HCT116 (cell line): ENCODE results near the gene CDH23. TPM values are rescaled to one million over a fixed set of nuclear protein-coding genes. Genes with fewer than 3 reads are reported as not detected.

Source experiments
- ATAC-seq: fragments of 200-7000 bp; cut with Tn5 transposase; 2 replicates; pipeline ENCODE4 v1.9.1; 2020; ENCODE audit warnings: mild to moderate bottlenecking, moderate library complexity
- BruUV-seq: library from RNA; stranded (reverse); fragments of 400-500 nt; replicated peaks from 2 replicates; lab custom pipeline; 2021; lab: Mats Ljungman, UMichigan
- CTCF ChIA-PET: fragments of 300-600 bp; sonication (Branson Sonifier 250); formaldehyde crosslinking; loops from one replicate; lab custom pipeline; 2021; ENCODE audit warnings: antibody characterized with exemption; lab: Charles Lee
- POLR2A ChIA-PET: fragments of 300-600, 350-600 bp; sonication (Branson Sonifier 250); formaldehyde crosslinking; loops from one replicate; lab custom pipeline; 2021; ENCODE audit warnings: antibody characterized with exemption; lab: Charles Lee
- RAD21 ChIA-PET, 2 experiments: fragments of 300-600 bp; sonication (Branson Sonifier 250); formaldehyde crosslinking; loops; one replicate each; lab custom pipeline; 2023; ENCODE audit warnings: low total read pairs in 2 of 2; ENCODE audit not compliant: uncharacterized antibody in 2 of 2, unreplicated experiment in 2 of 2, low non-redundant PET in 1 of 2; lab: Charles Lee
- DNase-seq: peaks from one replicate; pipeline ENCODE4 v3.0.0-alpha.2; 2010; ENCODE audit warnings: low read depth, low spot score
- H2AFZ ChIP-seq: fragments of 200-600 bp; shearing (Covaris generic), sonication (generic); 2 replicates; pipeline ENCODE4 v1.6.1; 2017; ENCODE audit warnings: low read depth, mixed run types, mixed read lengths, antibody characterized with exemption, low read length; ENCODE audit not compliant: poor library complexity, severe bottlenecking
- H3K27ac ChIP-seq: 2 replicates; pipeline ENCODE4 v1.5.1; 2012; ENCODE audit warnings: low read depth, low read length
- H3K27me3 ChIP-seq: fragments of 200-600 bp; sonication (generic); 2 replicates; pipeline ENCODE4 v1.6.1; 2016; ENCODE audit warnings: mixed run types, low read length, mixed read lengths; ENCODE audit not compliant: insufficient read depth
- H3K36me3 ChIP-seq, 2 experiments: fragments of 200-500 bp in 1 of 2; fragments of 200-600 bp in 1 of 2; sonication (Bioruptor generic) in 1 of 2; sonication (generic) in 1 of 2; 2 replicates each; pipeline versions ENCODE4 v1.5.1 to v1.6.1; 2014 to 2016; ENCODE audit warnings: low read length in 2 of 2, inconsistent platforms in 1 of 2, mixed read lengths in 1 of 2, mixed run types in 1 of 2; ENCODE audit not compliant: insufficient read depth in 2 of 2, control insufficient read depth in 1 of 2
- H3K4me1 ChIP-seq, 2 experiments: fragments of 200-600 bp in 1 of 2; sonication (generic) in 1 of 2; 2 replicates each; pipeline versions ENCODE4 v1.5.1 to v1.6.1; 2012 to 2017; ENCODE audit warnings: low read length in 2 of 2, inconsistent platforms in 1 of 2, mild to moderate bottlenecking in 1 of 2, mixed read lengths in 1 of 2, mixed run types in 1 of 2, moderate library complexity in 1 of 2; ENCODE audit not compliant: insufficient read depth in 2 of 2, control insufficient read depth in 1 of 2
- H3K4me2 ChIP-seq: fragments of 200-600 bp; sonication (generic); 2 replicates; pipeline ENCODE4 v1.6.1; 2017; ENCODE audit warnings: mixed run types, low read length, mixed read lengths
- H3K4me3 ChIP-seq, 2 experiments: fragments of 200-600 bp in 1 of 2; sonication (generic) in 1 of 2; replicated peaks in 1 of 2; 2 replicates each; pipeline ENCODE4 v1.5.1; 2011 to 2016; ENCODE audit warnings: low read length in 2 of 2, control low read depth in 1 of 2, low read depth in 1 of 2, mild to moderate bottlenecking in 1 of 2, mixed read lengths in 1 of 2, mixed run types in 1 of 2
- H3K79me2 ChIP-seq: fragments of 200-600 bp; sonication (generic); 2 replicates; pipeline ENCODE4 v1.6.1; 2017; ENCODE audit warnings: mild to moderate bottlenecking, mixed run types, low read length, moderate library complexity, mixed read lengths; ENCODE audit not compliant: insufficient read depth
- H3K9ac ChIP-seq: fragments of 200-600 bp; sonication (generic); 2 replicates; pipeline ENCODE4 v1.6.1; 2016; ENCODE audit warnings: low read length, mixed read lengths
- H3K9me2 ChIP-seq: fragments of 200-600 bp; sonication (generic), shearing (Covaris generic); 2 replicates; pipeline ENCODE4 v1.6.1; 2017; ENCODE audit warnings: mixed run types, mild to moderate bottlenecking, moderate library complexity; ENCODE audit not compliant: insufficient read depth
- H3K9me3 ChIP-seq, 2 experiments: fragments of 200-500 bp in 1 of 2; fragments of 200-600 bp in 1 of 2; sonication (Bioruptor generic) in 1 of 2; sonication (generic) in 1 of 2; 2 replicates each; pipeline ENCODE4 v1.6.1; 2014 to 2017; ENCODE audit warnings: low read length in 2 of 2, mixed read lengths in 2 of 2, inconsistent platforms in 1 of 2, low read depth in 1 of 2, mild to moderate bottlenecking in 1 of 2, mixed run types in 1 of 2, moderate library complexity in 1 of 2; ENCODE audit not compliant: control insufficient read depth in 1 of 2, insufficient read depth in 1 of 2
- H4K20me1 ChIP-seq: fragments of 200-600 bp; sonication (generic), shearing (Covaris generic); 2 replicates; pipeline ENCODE4 v1.6.1; 2017; ENCODE audit warnings: mixed run types, mild to moderate bottlenecking, moderate library complexity; ENCODE audit not compliant: insufficient read depth
- CBX3 ChIP-seq: IDR thresholded peaks from 2 replicates; pipeline ENCODE4 v1.6.1; 2012; ENCODE audit warnings: low read depth
- CEBPB ChIP-seq: IDR thresholded peaks from 2 replicates; pipeline ENCODE4 v1.6.1; 2012; ENCODE audit warnings: low read depth
- CTCF ChIP-seq, 3 experiments: fragments of 200-600 bp in 1 of 3; sonication (generic) in 1 of 3; IDR thresholded peaks in 2 of 3; conservative IDR thresholded peaks in 1 of 3; 2 replicates each; pipeline ENCODE4 v1.5.1; 2012 to 2017; ENCODE audit warnings: low read depth in 2 of 3, low read length in 2 of 3, antibody characterized with exemption in 1 of 3, borderline replicate concordance in 1 of 3, control low read depth in 1 of 3, mild to moderate bottlenecking in 1 of 3, mixed read lengths in 1 of 3, mixed run types in 1 of 3, moderate library complexity in 1 of 3; ENCODE audit not compliant: insufficient read depth in 1 of 3
- EGR1 ChIP-seq: IDR thresholded peaks from 2 replicates; pipeline ENCODE4 v1.6.1; 2012; ENCODE audit warnings: low read depth
- ELF1 ChIP-seq: IDR thresholded peaks from 2 replicates; pipeline ENCODE4 v1.6.1; 2012; ENCODE audit warnings: low read depth, borderline replicate concordance
- EZH2 ChIP-seq: fragments of 200-600 bp; sonication (generic); IDR thresholded peaks from 2 replicates; pipeline ENCODE4 v1.6.1; 2017; ENCODE audit warnings: antibody characterized with exemption, mixed run types
- EZH2phosphoT487 ChIP-seq: fragments of 200-600 bp; IDR thresholded peaks from 2 replicates; pipeline ENCODE4 v1.6.1; 2018; ENCODE audit warnings: antibody characterized with exemption, borderline replicate concordance
- JUND ChIP-seq: IDR thresholded peaks from 2 replicates; pipeline ENCODE4 v1.6.1; 2012
- POLR2A ChIP-seq: IDR thresholded peaks from 2 replicates; pipeline ENCODE4 v1.7.0; 2011; ENCODE audit warnings: borderline replicate concordance; ENCODE audit not compliant: insufficient read depth, insufficient read length; ENCODE audit errors: extremely low read depth
- POLR2AphosphoS5 ChIP-seq: IDR thresholded peaks from 2 replicates; pipeline ENCODE4 v1.6.1; 2011; ENCODE audit warnings: mild to moderate bottlenecking, low read depth, low read length, moderate library complexity
- RAD21 ChIP-seq: IDR thresholded peaks from 2 replicates; pipeline ENCODE4 v1.6.1; 2012; ENCODE audit warnings: low read depth, mild to moderate bottlenecking
- SP1 ChIP-seq: IDR thresholded peaks from 2 replicates; pipeline ENCODE4 v1.6.1; 2012; ENCODE audit warnings: low read depth
- SRF ChIP-seq: IDR thresholded peaks from 2 replicates; pipeline ENCODE4 v1.6.1; 2012; ENCODE audit warnings: low read depth
- TCF7L2 ChIP-seq: IDR thresholded peaks from 2 replicates; pipeline ENCODE4 v1.7.0; 2011; ENCODE audit warnings: borderline replicate concordance, inconsistent platforms; ENCODE audit not compliant: insufficient read depth, insufficient read length; ENCODE audit errors: extremely low read depth
- YY1 ChIP-seq: IDR thresholded peaks from 2 replicates; pipeline ENCODE4 v1.6.1; 2011; ENCODE audit warnings: low read length, low read depth, moderate library complexity, mild to moderate bottlenecking; ENCODE audit not compliant: insufficient replicate concordance; ENCODE audit errors: extremely low read depth
- ZFX ChIP-seq: fragments of 450-650 bp; IDR thresholded peaks from 2 replicates; pipeline ENCODE4 v1.6.1; 2017
- ZNF274 ChIP-seq: fragments of 200-500 bp; sonication (Bioruptor generic); IDR thresholded peaks from 2 replicates; pipeline ENCODE4 v1.6.1; 2014; ENCODE audit warnings: mild to moderate bottlenecking, low read depth, low read length, inconsistent platforms
- intact Hi-C: fragments of 100-400 bp; cut with micrococcal nuclease; formaldehyde crosslinking; loops from 2 replicates; pipeline ENCODE4 v1.10.0; 2022
- total RNA-seq: library from RNA; stranded (reverse); gene quantifications from one replicate; pipeline ENCODE4 v1.2.1, GENCODE V29; 2021; ENCODE audit not compliant: unreplicated experiment
- TF ChIP-seq, protein P1 (sequence below): IDR thresholded peaks from 2 replicates; pipeline ENCODE4 v1.6.1; 2012
- TF ChIP-seq, protein P2 (sequence below): IDR thresholded peaks from 2 replicates; pipeline ENCODE4 v1.6.1; 2012

Gene CDH23
- total RNA-seq, 1 experiment from 2014 or later = not detected

DNA sequence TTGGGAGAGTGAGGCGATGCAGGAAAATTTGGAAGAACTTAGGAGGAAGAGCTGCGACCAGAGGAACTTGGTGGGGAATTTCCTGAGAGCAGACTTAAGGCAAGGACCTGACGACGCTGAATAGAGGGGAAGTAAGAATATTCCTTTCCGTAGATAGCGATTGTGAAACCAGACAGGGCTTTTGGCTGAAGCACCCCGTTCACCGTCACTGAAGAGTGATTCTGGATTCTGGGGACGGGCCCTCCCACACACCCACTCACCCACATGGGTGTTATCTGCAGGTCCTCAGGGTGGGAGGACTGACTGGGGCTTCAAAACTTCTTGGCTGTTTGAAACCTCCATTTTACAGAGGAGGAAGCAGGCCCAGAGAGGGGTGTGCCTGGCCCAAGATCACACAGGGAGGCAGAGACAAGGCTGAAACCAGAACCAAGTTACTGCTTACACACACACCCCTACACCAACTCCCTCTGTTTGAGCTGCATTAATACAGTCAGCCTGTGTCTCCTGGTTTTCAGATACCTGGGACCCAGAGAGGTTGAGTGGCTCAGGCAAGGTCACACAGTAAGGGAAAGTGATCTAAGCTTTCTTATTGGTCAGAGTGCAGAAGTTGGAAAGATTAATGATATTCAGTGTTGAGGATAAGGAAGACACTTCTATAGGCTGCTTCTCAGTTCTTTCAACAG, 37.2 kb upstream of the CDH23 start:
- BruUV-seq = no TSS peak
- Histone ChIP-seq H3K4me1 (peaks cover 7 to 8% of the 10 kb centered on the region in 2 experiments), H3K27me3 (no peaks in the 10 kb centered on the region), H3K9ac (no peak overlapping the region), H3K36me3 (no peaks in the 10 kb centered on the region; a peak in 1 of 4 replicates), H4K20me1 (no peaks in the 10 kb centered on the region), H3K4me2 (no peak overlapping the region), H3K27ac (no peak overlapping the region), H3K79me2 (no peaks in the 10 kb centered on the region), H3K9me3 (no peaks in the 10 kb centered on the region), H3K9me2 (no peaks in the 10 kb centered on the region), H3K4me3 (no peak overlapping the region), H2AFZ (no peak overlapping the region)
- intact Hi-C loops = no loop called here
- ChIA-PET CTCF (interaction anchor here (1.5 kb wide), 1 partner anchor 18 kb away, joined by 3 read pairs; no protein-coding TSS in a partner anchor), RAD21 (no interaction called here), POLR2A (interaction anchor here (2.9 kb wide), 1 partner anchor 17 kb away, joined by 7 read pairs; no protein-coding TSS in a partner anchor)
- DNase-seq = no peak
- TF ChIP-seq EZH2 (no peak), RAD21 (no peak), EGR1 (no peak), TCF7L2 (no peak), CBX3 (no peak), EZH2phosphoT487 (no peak), SRF (no peak), YY1 (no peak), POLR2A (no peak), ZNF274 (no peak), CEBPB (no peak), ELF1 (no peak), ZFX (no peak), JUND (no peak), CTCF (IDR thresholded peaks at IDR 0.05 in 2 of 3, conservative IDR thresholded peaks at IDR 0.05 in 1 of 3; ENCODE audit: borderline replicate concordance in 1 of 3, insufficient read depth in 1 of 3, low read depth in 2 of 3, low read length in 2 of 3) (no peak), POLR2AphosphoS5 (no peak), SP1 (no peak)
- TF ChIP-seq, protein P1, sequence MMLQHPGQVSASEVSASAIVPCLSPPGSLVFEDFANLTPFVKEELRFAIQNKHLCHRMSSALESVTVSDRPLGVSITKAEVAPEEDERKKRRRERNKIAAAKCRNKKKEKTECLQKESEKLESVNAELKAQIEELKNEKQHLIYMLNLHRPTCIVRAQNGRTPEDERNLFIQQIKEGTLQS = no peak
- TF ChIP-seq, protein P2, sequence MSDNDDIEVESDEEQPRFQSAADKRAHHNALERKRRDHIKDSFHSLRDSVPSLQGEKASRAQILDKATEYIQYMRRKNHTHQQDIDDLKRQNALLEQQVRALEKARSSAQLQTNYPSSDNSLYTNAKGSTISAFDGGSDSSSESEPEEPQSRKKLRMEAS = no peak
- no peak for ATAC-seq
